Activated CD8-positive, alpha-beta T cell treated with anti-CD3 and anti-CD28 coated beads for 36 hours (primary cell): Measurements from ENCODE around the gene ZC3H12D. TPM values are rescaled to one million over a fixed set of nuclear protein-coding genes. Genes with fewer than 3 reads are reported as not detected.
A peak's percentile ranks its signal among the peaks of the same experiment; 100 is the strongest.
"Not testable (repeated sequence)": the region's sequence is repeated elsewhere in the genome, so short reads cannot be mapped to it uniquely, and the experiment has no call there.

Experiments
- ATAC-seq: fragments of 200-7000 bp; cut with Tn5 transposase; one replicate; pipeline ENCODE4 v1.10.0; 2021; ENCODE audit warnings: mild to moderate bottlenecking, moderate library complexity
- CTCF ChIA-PET: fragments of 350-600 bp; sonication (Branson Sonifier 250); formaldehyde crosslinking; loops from one replicate; lab custom pipeline; 2021; ENCODE audit warnings: antibody characterized with exemption; lab: Charles Lee
- POLR2A ChIA-PET: fragments of 350-600 bp; sonication (Branson Sonifier 250); formaldehyde crosslinking; loops from one replicate; lab custom pipeline; 2021; ENCODE audit warnings: antibody characterized with exemption; lab: Charles Lee
- DNase-seq: peaks from one replicate; pipeline ENCODE4 v3.0.0-alpha.2; 2020
- H3K27ac Mint-ChIP-seq: one replicate; pipeline ENCODE4 v1.8.0; 2021; ENCODE audit warnings: mild to moderate bottlenecking, mixed read lengths
- H3K27me3 Mint-ChIP-seq: one replicate; pipeline ENCODE4 v1.8.0; 2021; ENCODE audit warnings: mixed read lengths
- H3K36me3 Mint-ChIP-seq: one replicate; pipeline ENCODE4 v1.8.0; 2021; ENCODE audit warnings: low read depth, mixed read lengths
- H3K4me1 Mint-ChIP-seq: one replicate; pipeline ENCODE4 v1.8.0; 2021; ENCODE audit warnings: low read depth, mixed read lengths
- H3K4me3 Mint-ChIP-seq: one replicate; pipeline ENCODE4 v1.8.0; 2021; ENCODE audit warnings: mild to moderate bottlenecking, moderate library complexity, mixed read lengths
- H3K9me3 Mint-ChIP-seq: one replicate; pipeline ENCODE4 v1.8.0; 2021; ENCODE audit warnings: mixed read lengths
- CTCF ChIP-seq: fragments of 200-600 bp; IDR thresholded peaks from one replicate; pipeline ENCODE4 v1.8.0; 2022; ENCODE audit warnings: antibody characterized with exemption, mild to moderate bottlenecking
- intact Hi-C: fragments of 100-400 bp; cut with micrococcal nuclease; formaldehyde crosslinking; loops from one replicate; pipeline ENCODE4 v1.10.0; 2022
- total RNA-seq, 2 experiments: library from RNA; stranded (reverse); gene quantifications; one replicate each; pipeline ENCODE4 v1.2.3, GENCODE V29; 2021

The ZC3H12D gene
- total RNA-seq, 2 experiments from 2014 or later: 37.7 to 39.0 TPM

- no peak for ATAC-seq
- intact Hi-C loops: no loop called here
- DNase-seq: no peak
- H3K27ac Mint-ChIP-seq: no peak overlapping the region
- H3K4me3 Mint-ChIP-seq: no peak overlapping the region
- H3K36me3 Mint-ChIP-seq: peaks cover 51% of the 10 kb centered on the region
- POLR2A ChIA-PET: interaction anchor here (1.6 to 1.7 kb wide), 2 partner anchors 11 to 12 kb away, joined by 3 to 5 read pairs; no protein-coding TSS in a partner anchor
- TF ChIP-seq CTCF: no peak
- no peaks in the 10 kb centered on the region for H3K9me3 Mint-ChIP-seq
- CTCF ChIA-PET: interaction anchor here (3.9 kb wide), 1 partner anchor 56 kb away, joined by 14 read pairs; no protein-coding TSS in a partner anchor
- H3K27me3 Mint-ChIP-seq: no peaks in the 10 kb centered on the region
- H3K4me1 Mint-ChIP-seq: peaks cover 19% of the 10 kb centered on the region
Observed at GRCh38 chr6:149461670-149462069, 23.1 kb downstream of the ZC3H12D start.

GRCh38 chr6:149460249-149460648 lies 24.6 kb downstream of the ZC3H12D start:
- DNase-seq, H3K9me3 Mint-ChIP-seq, H3K27me3 Mint-ChIP-seq, intact Hi-C loops, ATAC-seq, H3K4me3 Mint-ChIP-seq, H3K27ac Mint-ChIP-seq: not testable (repeated sequence)
- Mint-ChIP-seq H3K36me3 (peaks cover 51% of the 10 kb centered on the region), H3K4me1 (peaks cover 16% of the 10 kb centered on the region)
- CTCF ChIA-PET: interaction anchor here (0.9 to 3.9 kb wide), 2 partner anchors 35 to 58 kb away, joined by 3 to 14 read pairs; no protein-coding TSS in a partner anchor
- POLR2A ChIA-PET: interaction anchor here (1.7 kb wide), 1 partner anchor 9 kb away, joined by 3 read pairs; no protein-coding TSS in a partner anchor

DNA sequence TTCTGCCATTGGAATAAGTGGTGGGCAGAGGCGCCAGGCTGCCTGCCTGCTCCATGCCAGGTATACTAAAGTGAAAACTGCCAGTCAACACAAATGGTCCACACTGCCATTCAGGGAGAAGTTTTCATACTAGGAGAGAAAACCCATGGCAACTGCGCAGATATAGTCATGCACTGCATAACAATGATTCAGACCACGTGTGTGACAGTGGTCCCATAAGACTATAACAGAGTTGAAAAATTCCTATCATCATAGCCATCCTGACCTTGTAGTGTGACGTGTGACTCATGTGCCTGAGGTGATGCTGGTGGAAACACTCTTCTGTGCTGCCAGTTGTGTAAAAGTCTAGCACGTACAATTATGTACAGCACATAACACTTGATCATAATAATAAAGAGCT lies 25.1 kb downstream of the ZC3H12D start:
- POLR2A ChIA-PET: interaction anchor here (1.7 kb wide), 1 partner anchor 9 kb away, joined by 3 read pairs; no protein-coding TSS in a partner anchor
- no peak for DNase-seq

GRCh38 chr6:149458806-149459205 lies 26.0 kb downstream of the ZC3H12D start:
- H3K36me3 Mint-ChIP-seq: peaks cover 51% of the 10 kb centered on the region
- no peaks in the 10 kb centered on the region for H3K27me3 Mint-ChIP-seq
- intact Hi-C loops: no loop called here
- ChIA-PET POLR2A (no interaction called here), CTCF (interaction anchor here (3.9 kb wide), 1 partner anchor 59 kb away, joined by 14 read pairs; no protein-coding TSS in a partner anchor)
- TF ChIP-seq CTCF: no peak
- peaks cover 11% of the 10 kb centered on the region for H3K4me1 Mint-ChIP-seq
- DNase-seq (no peak), ATAC-seq (no peak)
- no peak overlapping the region for H3K4me3 Mint-ChIP-seq
- no peaks in the 10 kb centered on the region for H3K9me3 Mint-ChIP-seq
- no peak overlapping the region for H3K27ac Mint-ChIP-seq

More for the DNA sequence above, 25.1 kb downstream of the ZC3H12D start:
- intact Hi-C loops: no loop called here
- CTCF ChIA-PET: interaction anchor here (0.9 to 3.9 kb wide), 2 partner anchors 35 to 58 kb away, joined by 3 to 14 read pairs; no protein-coding TSS in a partner anchor
- Mint-ChIP-seq H3K27me3 (no peaks in the 10 kb centered on the region), H3K4me3 (no peak overlapping the region), H3K36me3 (peaks cover 54% of the 10 kb centered on the region), H3K27ac (no peak overlapping the region), H3K4me1 (peaks cover 16% of the 10 kb centered on the region), H3K9me3 (no peaks in the 10 kb centered on the region)
- no peak for ATAC-seq
- TF ChIP-seq CTCF: no peak

GRCh38 chr6:149458196-149458595 lies 26.6 kb downstream of the ZC3H12D start:
- Mint-ChIP-seq H3K27ac (no peak overlapping the region), H3K4me3 (no peak overlapping the region), H3K9me3 (no peaks in the 10 kb centered on the region), H3K36me3 (peaks cover 48% of the 10 kb centered on the region), H3K27me3 (no peaks in the 10 kb centered on the region), H3K4me1 (peaks cover 11% of the 10 kb centered on the region)
- no peak for TF ChIP-seq CTCF
- POLR2A ChIA-PET: interaction anchor here (0.7 kb wide), 1 partner anchor 27 kb away, joined by 4 read pairs; the partner anchor contains the start of gene ZC3H12D
- intact Hi-C loops: no loop called here
- DNase-seq: no peak
- CTCF ChIA-PET: interaction anchor here (1.4 to 3.9 kb wide), 2 partner anchors 10 to 60 kb away, joined by 4 to 14 read pairs; no protein-coding TSS in a partner anchor
- ATAC-seq: peak; percentile 17
